Measurements from ENCODE around the gene SPAG7.
A peak's percentile ranks its signal among the peaks of the same experiment; 100 is the strongest.

The SPAG7 gene

GRCh38 chr17:4941319-4941610 lies 26.4 kb downstream of the SPAG7 start:
- Mint-ChIP-seq H3K9me3 (no peaks in the 10 kb centered on the region), H3K36me3 (ENCODE audit: low read depth) (peaks cover 77% of the 10 kb centered on the region), H3K27ac (peak overlapping the region; percentile 95), H3K27me3 (ENCODE audit: low read depth) (no peaks in the 10 kb centered on the region), H3K4me1 (ENCODE audit: low read depth) (peaks cover 52% of the 10 kb centered on the region), H3K4me3 (peak overlapping the region; percentile 96)
- DNase-seq (ENCODE audit: low spot score) = no peak

- Mint-ChIP-seq H3K9me3 (no peaks in the 10 kb centered on the region), H3K27ac (peak overlapping the region; percentile 95)
- peak; percentile 34 for DNase-seq (ENCODE audit: low spot score)
These were observed 26.9 kb downstream of the SPAG7 start for GRCh38 chr17:4940555-4941318.

DNA sequence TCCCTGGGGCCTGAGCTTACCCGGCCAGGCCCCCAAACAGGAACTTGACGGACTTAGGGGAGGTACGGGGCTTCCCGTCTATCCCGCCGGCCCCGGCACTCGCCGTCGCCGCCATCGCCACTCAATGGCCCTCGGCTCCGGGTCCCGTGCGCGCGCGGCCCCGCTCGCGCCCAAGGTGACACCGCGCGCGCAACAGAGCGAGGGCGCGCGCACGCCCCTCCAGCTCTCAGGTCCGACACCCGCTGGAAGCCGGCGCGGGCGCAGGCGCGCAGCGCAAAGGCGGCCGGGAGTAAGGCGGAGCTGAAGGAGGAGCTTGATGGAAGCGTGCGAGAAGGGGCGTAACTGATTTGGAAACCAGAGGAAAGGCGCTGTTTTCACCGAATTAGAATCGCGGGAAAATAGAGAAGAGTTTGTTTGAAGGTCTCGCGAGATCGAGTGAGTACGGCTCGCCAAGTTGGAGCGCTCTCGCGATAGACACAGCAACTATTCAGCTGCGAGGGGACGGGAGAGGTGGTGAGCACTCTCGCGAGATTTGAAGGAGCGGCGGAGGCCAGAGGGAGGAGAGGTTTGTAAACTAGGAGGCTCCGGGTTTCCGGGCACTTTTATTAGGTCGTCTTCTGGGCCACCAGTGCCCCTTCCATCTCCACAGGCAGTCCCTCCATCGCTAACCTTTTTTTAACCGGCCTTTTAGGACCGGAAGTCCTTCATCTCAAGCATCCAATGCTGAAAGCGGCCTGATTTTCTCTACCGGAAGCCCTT lies 27.6 kb downstream of the SPAG7 start, which contains the start of the genes RNF167 and SLC25A11:
Gene RNF167, plus strand, starts transcription at position 473 of the 759 bp plus-strand sequence. CDS start 642 bp downstream, outside the sequence.
Gene SLC25A11, minus strand, starts transcription at position 251 of the 759 bp plus-strand sequence. Its CDS starts 136 bp downstream, at position 115.
- peak; percentile 98 for DNase-seq (ENCODE audit: low spot score)
- Mint-ChIP-seq H3K27ac (peak within 1 kb of the TSS; percentile 95), H3K4me3 (peak within 1 kb of the TSS; percentile 96), H3K9me3 (no peaks in the 10 kb centered on the region), H3K4me1 (ENCODE audit: low read depth) (peaks cover 49% of the 10 kb centered on the region), H3K36me3 (ENCODE audit: low read depth) (peaks cover 70% of the 10 kb centered on the region), H3K27me3 (ENCODE audit: low read depth) (no peaks in the 10 kb centered on the region)

More at GRCh38 chr17:4940555-4941318, 26.9 kb downstream of the SPAG7 start:
- Mint-ChIP-seq H3K4me1 (ENCODE audit: low read depth) (peaks cover 55% of the 10 kb centered on the region), H3K4me3 (peak overlapping the region; percentile 96), H3K27me3 (ENCODE audit: low read depth) (no peaks in the 10 kb centered on the region), H3K36me3 (ENCODE audit: low read depth) (peaks cover 76% of the 10 kb centered on the region)

DNA sequence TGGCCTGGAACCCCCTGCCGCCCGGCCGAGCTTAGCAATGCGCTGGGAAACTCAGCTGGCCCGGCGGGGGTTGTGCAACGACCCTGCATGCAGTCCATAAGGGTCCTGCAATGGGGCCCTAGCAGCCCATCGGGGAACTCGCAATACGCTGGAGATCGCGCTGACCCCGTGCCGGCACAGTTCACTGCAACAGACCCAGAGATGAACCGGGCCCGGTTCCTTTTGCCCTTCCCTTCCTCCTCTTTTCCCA lies 28.1 kb downstream of the SPAG7 start:
- H3K36me3 Mint-ChIP-seq (ENCODE audit: low read depth) = peaks cover 67% of the 10 kb centered on the region
- no peaks in the 10 kb centered on the region for H3K27me3 Mint-ChIP-seq (ENCODE audit: low read depth)
- no peaks in the 10 kb centered on the region for H3K9me3 Mint-ChIP-seq
- no peak for DNase-seq (ENCODE audit: low spot score)
- peaks cover 48% of the 10 kb centered on the region for H3K4me1 Mint-ChIP-seq (ENCODE audit: low read depth)
- peak overlapping the region; percentile 87 for H3K27ac Mint-ChIP-seq
- peak overlapping the region; percentile 96 for H3K4me3 Mint-ChIP-seq

GRCh38 chr17:4938688-4939545 lies 28.7 kb downstream of the SPAG7 start:
- H3K36me3 Mint-ChIP-seq (ENCODE audit: low read depth) = peaks cover 67% of the 10 kb centered on the region
- H3K9me3 Mint-ChIP-seq = no peaks in the 10 kb centered on the region
- peaks cover 48% of the 10 kb centered on the region for H3K4me1 Mint-ChIP-seq (ENCODE audit: low read depth)
- DNase-seq (ENCODE audit: low spot score) = no peak
- peak overlapping the region; percentile 96 for H3K4me3 Mint-ChIP-seq
- peak overlapping the region; percentile 87 for H3K27ac Mint-ChIP-seq
- no peaks in the 10 kb centered on the region for H3K27me3 Mint-ChIP-seq (ENCODE audit: low read depth)

DNA sequence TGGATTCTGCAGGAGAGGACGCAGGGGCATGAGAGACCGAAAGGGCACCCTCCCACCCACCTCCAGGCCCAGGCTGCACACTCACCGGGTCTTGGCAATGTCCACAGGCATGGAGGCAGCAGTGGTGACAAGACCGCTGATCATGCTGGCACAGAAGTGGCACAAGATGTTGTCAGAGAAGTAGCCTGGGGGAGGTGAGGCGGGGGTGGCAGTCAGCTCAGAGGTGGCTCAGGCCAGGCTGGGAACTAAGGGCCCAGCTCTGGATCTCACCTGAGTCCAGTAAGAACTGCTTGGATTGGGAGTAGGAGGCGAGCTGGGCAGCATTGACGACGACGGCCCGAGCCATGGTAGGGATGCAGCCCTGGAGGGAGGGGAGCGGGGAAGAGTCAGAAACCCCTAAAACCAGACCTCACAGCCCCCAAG lies 29.5 kb downstream of the SPAG7 start:
- Mint-ChIP-seq H3K27me3 (ENCODE audit: low read depth) (no peaks in the 10 kb centered on the region), H3K27ac (peak overlapping the region; percentile 69), H3K4me3 (peak overlapping the region; percentile 96), H3K36me3 (ENCODE audit: low read depth) (peaks cover 63% of the 10 kb centered on the region), H3K9me3 (no peaks in the 10 kb centered on the region), H3K4me1 (ENCODE audit: low read depth) (peaks cover 46% of the 10 kb centered on the region)
- DNase-seq (ENCODE audit: low spot score) = no peak

- H3K4me1 Mint-ChIP-seq (ENCODE audit: low read depth) = peaks cover 42% of the 10 kb centered on the region
- DNase-seq (ENCODE audit: low spot score) = no peak
- H3K4me3 Mint-ChIP-seq = peak overlapping the region; percentile 96
- no peaks in the 10 kb centered on the region for H3K27me3 Mint-ChIP-seq (ENCODE audit: low read depth)
- no peak overlapping the region for H3K27ac Mint-ChIP-seq
- H3K9me3 Mint-ChIP-seq = no peaks in the 10 kb centered on the region
- H3K36me3 Mint-ChIP-seq (ENCODE audit: low read depth) = peaks cover 60% of the 10 kb centered on the region
These were observed 30.1 kb downstream of the SPAG7 start for GRCh38 chr17:4937553-4937952.

- H3K36me3 Mint-ChIP-seq (ENCODE audit: low read depth) = peaks cover 51% of the 10 kb centered on the region
- H3K27ac Mint-ChIP-seq = peak overlapping the region; percentile 47
- no peaks in the 10 kb centered on the region for H3K27me3 Mint-ChIP-seq (ENCODE audit: low read depth)
- no peak for DNase-seq (ENCODE audit: low spot score)
- peaks cover 33% of the 10 kb centered on the region for H3K4me1 Mint-ChIP-seq (ENCODE audit: low read depth)
- H3K4me3 Mint-ChIP-seq = no peak overlapping the region
- H3K9me3 Mint-ChIP-seq = no peaks in the 10 kb centered on the region
These were observed 31.2 kb downstream of the SPAG7 start for GRCh38 chr17:4936436-4936835.

GRCh38 chr17:4935650-4936049 lies 32.0 kb downstream of the SPAG7 start:
- Mint-ChIP-seq H3K4me3 (no peak overlapping the region), H3K27me3 (ENCODE audit: low read depth) (no peaks in the 10 kb centered on the region), H3K9me3 (no peaks in the 10 kb centered on the region), H3K36me3 (ENCODE audit: low read depth) (peaks cover 49% of the 10 kb centered on the region), H3K4me1 (ENCODE audit: low read depth) (peaks cover 31% of the 10 kb centered on the region), H3K27ac (no peak overlapping the region)
- no peak for DNase-seq (ENCODE audit: low spot score)

DNA sequence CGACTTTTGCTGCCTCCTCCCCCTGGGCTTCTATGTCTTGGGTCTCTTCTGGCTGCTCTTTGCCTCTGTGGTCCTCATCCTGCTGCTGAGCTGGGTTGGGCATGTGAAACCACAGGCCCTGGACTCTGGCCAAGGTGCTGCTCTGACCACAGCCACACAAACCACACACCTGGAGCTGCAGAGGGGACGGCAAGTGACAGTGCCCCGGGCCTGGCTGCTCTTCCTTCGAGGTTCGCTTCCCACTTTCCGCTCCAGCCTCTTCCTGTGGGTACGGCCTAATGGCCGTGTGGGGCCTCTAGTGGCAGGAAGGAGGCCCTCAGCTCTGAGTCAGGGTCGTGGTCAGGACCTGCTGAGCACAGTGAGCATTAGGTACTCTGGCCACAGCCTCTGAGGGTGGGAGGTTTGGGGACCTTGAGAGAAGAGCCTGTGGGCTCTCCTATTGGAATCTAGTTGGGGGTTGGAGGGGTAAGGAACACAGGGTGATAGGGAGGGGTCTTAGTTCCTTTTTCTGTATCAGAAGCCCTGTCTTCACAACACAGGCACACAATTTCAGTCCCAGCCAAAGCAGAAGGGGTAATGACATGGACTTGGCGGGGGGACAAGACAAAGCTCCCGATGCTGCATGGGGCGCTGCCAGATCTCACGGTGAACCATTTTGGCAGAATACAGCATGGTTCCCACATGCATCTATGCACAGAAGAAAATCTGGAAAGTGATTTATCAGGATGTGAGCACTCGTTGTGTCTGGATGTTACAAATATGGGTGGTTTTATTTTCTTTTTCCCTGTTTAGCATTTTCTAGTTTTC lies 33.2 kb downstream of the SPAG7 start:
- Mint-ChIP-seq H3K27ac (peak overlapping the region; percentile 67), H3K4me1 (ENCODE audit: low read depth) (peaks cover 31% of the 10 kb centered on the region), H3K27me3 (ENCODE audit: low read depth) (no peaks in the 10 kb centered on the region), H3K9me3 (no peaks in the 10 kb centered on the region), H3K4me3 (peak overlapping the region; percentile 12), H3K36me3 (ENCODE audit: low read depth) (peaks cover 47% of the 10 kb centered on the region)
- no peak for DNase-seq (ENCODE audit: low spot score)

DNA sequence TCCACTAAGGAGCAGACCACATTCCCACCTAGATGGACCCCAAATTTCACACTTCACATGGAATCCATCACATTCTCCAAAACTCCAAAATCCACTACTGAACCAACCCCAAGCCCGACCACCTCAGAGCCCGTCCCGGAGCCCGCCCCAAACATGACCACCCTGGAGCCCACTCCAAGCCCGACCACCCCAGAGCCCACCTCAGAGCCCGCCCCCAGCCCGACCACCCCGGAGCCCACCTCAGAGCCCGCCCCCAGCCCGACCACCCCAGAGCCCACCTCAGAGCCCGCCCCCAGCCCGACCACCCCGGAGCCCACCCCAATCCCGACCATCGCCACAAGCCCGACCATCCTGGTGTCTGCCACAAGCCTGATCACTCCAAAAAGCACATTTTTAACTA lies 34.0 kb downstream of the SPAG7 start:
- no peaks in the 10 kb centered on the region for H3K27me3 Mint-ChIP-seq (ENCODE audit: low read depth)
- peak overlapping the region; percentile 67 for H3K27ac Mint-ChIP-seq
- H3K36me3 Mint-ChIP-seq (ENCODE audit: low read depth) = peaks cover 46% of the 10 kb centered on the region
- H3K4me1 Mint-ChIP-seq (ENCODE audit: low read depth) = peaks cover 27% of the 10 kb centered on the region
- no peak for DNase-seq (ENCODE audit: low spot score)
- H3K9me3 Mint-ChIP-seq = no peaks in the 10 kb centered on the region
- peak overlapping the region; percentile 12 for H3K4me3 Mint-ChIP-seq

DNA sequence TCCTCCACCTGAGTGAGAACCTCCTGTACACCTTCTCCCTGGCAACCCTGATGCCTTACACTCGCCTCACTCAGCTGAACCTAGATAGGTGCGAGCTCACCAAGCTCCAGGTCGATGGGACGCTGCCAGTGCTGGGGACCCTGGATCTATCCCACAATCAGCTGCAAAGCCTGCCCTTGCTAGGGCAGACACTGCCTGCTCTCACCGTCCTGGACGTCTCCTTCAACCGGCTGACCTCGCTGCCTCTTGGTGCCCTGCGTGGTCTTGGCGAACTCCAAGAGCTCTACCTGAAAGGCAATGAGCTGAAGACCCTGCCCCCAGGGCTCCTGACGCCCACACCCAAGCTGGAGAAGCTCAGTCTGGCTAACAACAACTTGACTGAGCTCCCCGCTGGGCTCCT lies 34.9 kb downstream of the SPAG7 start:
- no peak for DNase-seq (ENCODE audit: low spot score)
- H3K27me3 Mint-ChIP-seq (ENCODE audit: low read depth) = no peaks in the 10 kb centered on the region
- no peaks in the 10 kb centered on the region for H3K9me3 Mint-ChIP-seq
- peaks cover 21% of the 10 kb centered on the region for H3K4me1 Mint-ChIP-seq (ENCODE audit: low read depth)
- H3K36me3 Mint-ChIP-seq (ENCODE audit: low read depth) = peaks cover 41% of the 10 kb centered on the region
- H3K4me3 Mint-ChIP-seq = no peak overlapping the region
- H3K27ac Mint-ChIP-seq = no peak overlapping the region

GRCh38 chr17:4931963-4932362 lies 35.7 kb downstream of the SPAG7 start, which contains the start of gene GP1BA:
Gene GP1BA (plus strand): TSS chr17:4932277. CDS start chr17:4932605, 328 bp downstream.
- Mint-ChIP-seq H3K36me3 (ENCODE audit: low read depth) (peaks cover 37% of the 10 kb centered on the region), H3K4me3 (no peak within 1 kb of the TSS), H3K27ac (peak within 1 kb of the TSS; percentile 15), H3K4me1 (ENCODE audit: low read depth) (peaks cover 21% of the 10 kb centered on the region), H3K9me3 (no peaks in the 10 kb centered on the region), H3K27me3 (ENCODE audit: low read depth) (no peaks in the 10 kb centered on the region)
- no peak for DNase-seq (ENCODE audit: low spot score)

All from T-helper 2 cell treated with Interferon-gamma antibody and Interleukin-4, amounts not matched to agents 5 μg/mL and 100 μg/mL, for 36 hours (primary cell).